HG03378 (cell line): Measurements from ENCODE around the gene OTUD5.

ENCODE experiments used
- ATAC-seq: cut with Tn5 transposase; IDR thresholded peaks from one replicate; pipeline ENCODE4 v1.9.1; 2021; ENCODE audit warnings: mild to moderate bottlenecking, moderate library complexity; ENCODE audit not compliant: unreplicated experiment

The OTUD5 gene

DNA sequence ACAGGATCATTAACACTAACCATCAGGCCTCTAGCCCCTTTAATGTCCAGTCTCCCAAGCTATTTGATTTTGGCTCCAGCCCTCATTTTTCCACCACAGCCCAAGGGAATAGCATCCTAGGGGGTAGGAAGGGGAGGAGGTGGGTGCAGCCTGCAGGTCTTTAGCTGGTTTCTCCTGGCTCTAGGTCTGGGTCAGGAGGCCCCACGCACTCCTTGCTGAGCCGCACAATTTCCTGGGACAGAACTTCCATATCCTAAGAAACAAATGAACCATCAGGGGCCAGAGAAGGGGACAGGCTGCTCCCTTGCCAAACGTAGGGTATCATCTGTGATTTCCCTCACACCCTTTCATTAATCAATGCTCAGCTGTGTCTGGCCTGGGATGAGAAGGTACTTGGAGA is 16.6 kb upstream of the OTUD5 start:
- ATAC-seq: no peak

DNA sequence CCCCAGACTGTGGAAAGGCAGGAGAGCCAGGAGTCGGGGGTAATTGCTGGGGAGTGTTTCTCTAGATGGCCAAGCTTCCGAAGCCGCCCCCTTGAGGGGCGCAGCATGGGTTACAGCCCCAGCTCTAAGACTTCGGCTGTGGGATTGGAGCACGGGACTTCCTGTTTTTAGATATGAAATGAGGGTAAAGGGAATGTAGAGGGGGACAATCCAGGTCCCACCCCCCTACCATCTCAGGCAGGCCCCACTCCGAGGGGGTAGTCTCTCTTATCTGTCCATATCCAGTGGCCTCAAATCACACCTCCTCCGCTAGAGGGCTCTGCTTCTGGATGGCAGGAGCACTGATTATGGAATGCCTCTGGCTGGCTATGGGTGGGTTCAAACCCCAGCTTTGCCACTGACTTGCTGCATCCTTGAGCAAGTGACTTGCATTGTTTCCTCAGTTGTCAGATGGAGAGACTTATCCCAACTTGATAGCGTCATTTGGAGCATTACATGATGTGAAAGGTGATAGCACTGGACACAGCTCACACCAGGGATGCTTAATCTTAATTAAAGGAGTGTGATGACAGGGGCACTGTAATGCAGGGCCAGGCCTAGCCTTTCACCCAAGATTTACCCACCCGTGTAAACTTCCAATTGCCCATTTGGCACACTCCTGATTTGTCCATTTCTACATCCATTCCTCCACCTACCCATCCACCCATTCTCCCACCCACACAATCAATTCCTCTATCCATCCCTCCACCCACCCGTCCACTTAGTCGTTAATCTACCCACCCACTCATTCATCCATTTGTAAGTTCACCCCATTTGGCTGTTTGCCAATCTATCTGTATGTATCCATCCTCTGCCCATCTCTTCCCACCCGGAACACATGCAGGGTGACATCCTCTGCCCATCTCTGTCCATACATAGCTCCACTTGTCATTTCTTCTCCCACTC is 15.1 kb upstream of the OTUD5 start:
- ATAC-seq: no peak

DNA sequence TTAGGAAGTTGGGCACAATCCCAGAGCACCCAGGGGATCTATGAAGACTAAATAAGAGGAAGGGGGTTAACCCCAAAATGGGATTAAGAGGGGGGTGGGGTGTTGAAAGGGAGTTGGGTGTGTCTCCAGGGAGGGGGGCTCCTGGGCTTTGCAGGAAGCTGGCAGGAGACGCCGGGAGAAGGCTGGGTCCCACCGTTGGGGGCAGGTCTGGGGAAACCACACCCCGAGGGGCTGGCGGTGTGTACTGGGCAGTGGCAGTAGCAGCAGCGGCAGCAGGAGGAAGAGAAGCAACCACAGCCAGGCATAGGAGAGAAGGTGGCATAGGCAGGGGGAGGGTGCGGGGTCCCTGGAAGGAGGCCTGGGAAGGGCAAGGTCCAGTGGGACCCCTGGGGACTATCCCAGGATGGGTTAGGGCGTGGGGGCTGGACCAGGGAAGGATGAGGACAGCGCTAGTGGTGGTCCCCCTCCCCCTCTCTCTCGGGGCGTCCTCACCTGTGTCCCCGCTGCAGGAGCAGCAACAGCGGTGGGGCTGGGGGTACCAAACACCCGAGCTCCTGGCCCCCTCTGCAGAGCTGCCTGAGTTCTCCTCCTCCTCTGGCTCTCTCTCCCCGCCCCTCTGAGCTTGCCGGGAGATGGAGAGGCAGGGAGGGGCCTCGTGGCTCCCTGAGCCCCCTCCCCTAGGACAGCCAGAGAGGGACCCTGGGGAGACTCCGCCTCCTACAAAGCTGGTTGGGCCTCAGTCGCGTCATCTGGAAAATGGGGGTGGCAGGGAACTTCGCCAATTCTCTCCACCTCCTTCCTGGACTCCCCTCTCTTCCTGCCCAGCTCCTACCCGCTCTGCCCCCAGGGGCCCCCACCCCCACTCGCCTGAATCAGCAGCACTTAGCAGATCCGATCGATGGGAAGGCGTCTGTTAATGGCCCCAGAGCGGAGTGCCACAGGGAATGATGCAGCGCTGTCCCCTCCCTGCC is 14.1 kb upstream of the OTUD5 start, which contains the start of gene KCND1:
Gene KCND1, minus strand, starts transcription at position 596 of the 971 bp plus-strand sequence. CDS start 1,573 bp downstream, outside the sequence.
- no peak for ATAC-seq

DNA sequence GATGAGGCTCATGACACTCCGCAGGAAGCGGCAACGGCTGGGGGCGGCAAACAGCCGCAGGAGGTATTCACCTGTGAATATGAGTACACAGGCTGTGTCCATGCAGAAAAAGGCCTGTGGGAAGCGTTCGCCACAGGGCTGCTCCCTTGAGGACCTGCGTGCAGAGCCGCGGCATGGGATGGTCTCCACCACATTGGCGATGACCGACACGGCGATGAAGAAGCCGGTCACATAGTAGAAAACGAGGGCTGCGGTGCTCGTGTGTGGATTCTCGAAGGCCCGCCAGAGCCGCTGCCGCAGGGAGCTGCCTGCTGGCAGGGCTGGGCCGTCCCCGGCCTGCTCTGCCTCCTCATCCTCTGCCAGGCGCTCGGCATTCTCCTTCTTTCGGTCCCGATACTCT is 12.1 kb upstream of the OTUD5 start:
- no peak for ATAC-seq

DNA sequence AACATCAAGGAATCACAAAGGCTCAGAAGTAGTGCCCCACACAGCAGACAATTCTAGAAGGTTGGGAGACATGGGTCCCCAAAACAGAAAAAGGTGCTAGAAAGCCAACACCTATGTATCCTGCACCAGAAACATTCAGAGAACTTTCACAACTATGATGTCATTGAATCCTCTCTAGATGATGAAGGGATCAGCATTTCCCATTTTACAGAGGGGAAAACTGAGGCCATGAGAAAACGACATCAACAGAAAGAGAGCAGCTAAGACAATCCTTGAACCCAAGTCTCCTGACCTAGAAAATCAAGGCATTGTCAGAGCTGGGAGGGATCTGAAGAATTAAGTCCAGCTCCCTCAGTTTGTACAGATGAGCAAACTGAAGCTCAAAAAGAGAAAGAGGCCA is 11.0 kb upstream of the OTUD5 start:
- no peak for ATAC-seq

DNA sequence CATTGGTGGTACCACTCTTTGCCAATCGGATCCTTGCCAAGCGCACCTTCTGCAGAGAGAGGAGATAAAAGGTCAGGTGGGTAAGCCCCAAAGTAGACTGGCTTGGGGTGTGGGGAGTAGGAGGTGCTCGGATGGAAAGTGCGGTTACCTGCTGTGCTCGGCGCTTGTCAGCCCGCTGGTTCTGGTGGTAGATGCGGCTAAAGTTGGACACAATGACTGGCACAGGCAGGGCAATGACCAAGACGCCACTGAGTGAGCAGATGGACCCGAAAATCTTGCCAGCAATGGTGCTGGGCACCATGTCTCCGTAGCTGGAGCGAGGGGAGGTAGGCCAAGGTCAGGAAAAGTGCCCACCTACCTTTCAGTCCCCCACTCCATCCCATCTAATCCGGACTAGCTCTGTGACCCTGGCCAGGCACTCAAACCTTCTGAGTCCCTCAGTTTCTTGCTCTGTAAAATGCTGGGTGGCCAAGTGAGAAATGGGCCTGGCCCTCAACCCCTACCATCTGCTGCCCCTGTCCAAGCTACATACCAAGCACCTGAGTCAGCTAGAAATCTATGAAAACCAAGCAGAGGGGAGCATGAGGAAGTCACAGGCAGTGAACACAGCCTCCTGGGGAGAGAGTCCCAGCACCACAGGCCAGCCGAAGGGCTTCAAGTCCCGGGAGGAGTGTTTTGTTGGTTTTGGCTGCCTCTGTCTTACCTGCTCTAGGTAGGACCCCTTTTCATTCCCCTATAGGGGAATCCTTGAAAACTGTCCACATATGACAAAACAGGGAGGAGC is 9.6 kb upstream of the OTUD5 start:
- no peak for ATAC-seq

DNA sequence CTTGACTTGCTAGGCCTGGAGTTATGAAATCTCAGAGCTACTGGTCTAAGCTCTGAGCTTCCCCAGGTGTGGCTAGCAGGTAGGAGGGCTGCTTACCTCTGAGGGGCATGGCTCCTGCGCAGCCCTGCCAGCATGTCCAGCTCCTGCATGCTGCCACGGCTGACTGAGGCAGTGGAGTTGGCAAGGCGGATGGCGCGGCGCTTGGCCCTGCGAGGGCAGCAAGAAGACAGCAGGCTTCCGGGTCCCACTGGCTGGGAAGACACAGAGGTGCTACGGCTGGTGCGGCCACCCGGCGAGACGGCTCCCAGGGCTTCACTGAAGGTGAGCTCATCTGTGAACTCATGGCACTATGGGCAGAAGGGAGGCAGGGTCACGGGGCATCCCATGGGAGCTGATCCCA is 8.6 kb upstream of the OTUD5 start:
- ATAC-seq: no peak

DNA sequence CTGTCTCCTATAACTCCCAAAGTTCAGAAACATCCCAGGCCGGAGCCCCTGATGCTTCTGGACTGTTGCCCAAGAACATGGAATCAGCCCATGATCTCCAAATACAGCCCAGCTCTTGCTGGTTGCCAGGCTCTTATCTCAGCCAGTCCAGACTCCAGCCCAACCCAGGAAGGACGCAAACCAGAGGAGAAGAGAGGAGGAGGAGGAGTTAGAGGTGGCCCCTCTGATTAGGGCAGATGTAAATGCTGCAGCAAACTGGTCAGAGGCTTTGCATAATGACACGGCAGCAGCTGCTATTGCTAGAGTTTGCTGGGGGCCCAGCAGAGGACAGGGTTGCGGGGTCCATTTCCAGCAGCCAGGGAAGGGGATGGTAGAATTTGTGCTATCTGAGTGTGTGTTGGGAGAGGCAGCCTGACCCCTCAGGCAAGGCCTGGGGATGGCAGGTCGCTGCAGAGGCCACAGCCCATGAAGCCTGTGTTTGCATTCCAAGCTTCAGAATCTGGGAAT is 4.2 kb upstream of the OTUD5 start:
- no peak for ATAC-seq

DNA sequence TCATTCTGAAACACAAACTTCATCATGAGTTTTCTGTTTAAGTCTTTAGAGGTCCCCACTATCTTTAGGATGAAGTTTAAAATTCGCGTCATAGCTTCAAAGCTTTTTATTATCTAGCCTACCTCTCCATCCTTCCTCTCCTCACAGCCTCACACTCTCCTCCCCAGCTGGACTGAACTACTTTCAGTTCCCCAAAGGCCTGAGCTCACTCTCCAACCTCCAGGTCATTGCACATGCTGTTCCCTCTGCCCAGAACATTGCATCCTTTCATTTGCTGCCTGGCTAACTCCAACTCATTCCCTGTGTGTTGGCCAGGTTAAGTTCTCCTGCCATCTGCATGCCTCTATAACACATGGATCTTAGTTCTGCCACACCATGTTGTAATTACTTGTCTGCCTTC is 2.9 kb upstream of the OTUD5 start:
- no peak for ATAC-seq

DNA sequence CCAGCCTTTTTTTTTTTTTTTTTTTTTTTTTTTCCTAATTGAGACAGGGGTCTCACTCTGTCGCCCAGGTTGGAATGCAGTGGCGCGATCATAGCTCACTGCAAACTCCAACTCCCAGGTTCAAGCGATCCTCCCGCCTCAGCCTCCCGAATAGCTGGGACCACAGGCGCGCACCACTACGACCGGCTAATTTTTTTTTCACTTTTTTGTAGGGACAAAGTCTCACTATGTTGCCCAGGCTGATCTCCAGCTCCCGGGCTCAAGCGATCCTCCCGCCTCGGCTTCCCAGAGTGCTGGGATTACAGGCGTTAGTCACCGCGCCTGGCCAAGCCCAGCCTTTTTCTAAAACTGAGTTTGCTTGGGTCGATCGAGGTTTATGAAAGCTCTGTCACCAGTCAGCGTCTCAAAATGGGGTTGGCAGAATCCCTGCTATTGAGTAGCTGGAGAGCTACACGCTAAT is 1.3 kb upstream of the OTUD5 start:
- no peak for ATAC-seq

DNA sequence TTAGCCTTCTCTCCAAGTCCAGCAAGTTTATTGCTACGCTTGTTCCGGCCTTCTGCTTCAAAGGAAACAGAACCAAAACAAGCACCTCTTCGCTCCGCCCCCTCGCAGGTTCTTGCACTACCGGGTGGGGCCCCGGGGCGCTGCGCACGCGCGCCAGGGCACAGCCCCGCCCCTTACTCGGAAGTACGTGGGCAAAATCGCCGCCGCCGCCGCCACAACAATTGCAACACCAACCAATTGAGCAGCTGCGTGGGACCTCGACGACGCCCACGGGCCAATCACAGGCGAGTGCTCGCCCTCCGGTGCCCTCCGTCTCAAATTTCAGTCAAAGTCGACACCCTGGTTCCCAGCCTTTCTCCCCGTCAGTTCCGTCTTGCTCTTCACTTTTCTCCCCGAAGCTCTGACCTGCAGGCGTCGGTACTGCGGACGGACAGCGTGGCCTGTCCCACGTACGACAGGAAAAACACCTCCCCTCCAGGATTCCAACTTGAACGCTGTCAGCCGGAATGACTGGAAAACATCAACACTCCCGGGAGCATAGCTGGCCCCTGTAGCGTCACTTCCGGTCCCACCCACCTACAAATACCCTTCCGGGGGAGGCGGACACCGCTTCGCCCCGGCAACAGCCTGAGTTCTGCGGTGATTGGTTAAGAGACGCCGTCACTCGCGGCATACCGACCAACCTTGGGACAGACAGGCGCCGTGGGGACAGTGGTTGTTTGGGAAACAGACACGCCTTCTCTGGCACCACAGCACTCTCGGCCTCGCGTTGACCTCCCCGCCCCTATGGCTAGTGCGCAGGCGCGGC is 624 bp upstream of the OTUD5 start:
- ATAC-seq: peak; percentile 84

DNA sequence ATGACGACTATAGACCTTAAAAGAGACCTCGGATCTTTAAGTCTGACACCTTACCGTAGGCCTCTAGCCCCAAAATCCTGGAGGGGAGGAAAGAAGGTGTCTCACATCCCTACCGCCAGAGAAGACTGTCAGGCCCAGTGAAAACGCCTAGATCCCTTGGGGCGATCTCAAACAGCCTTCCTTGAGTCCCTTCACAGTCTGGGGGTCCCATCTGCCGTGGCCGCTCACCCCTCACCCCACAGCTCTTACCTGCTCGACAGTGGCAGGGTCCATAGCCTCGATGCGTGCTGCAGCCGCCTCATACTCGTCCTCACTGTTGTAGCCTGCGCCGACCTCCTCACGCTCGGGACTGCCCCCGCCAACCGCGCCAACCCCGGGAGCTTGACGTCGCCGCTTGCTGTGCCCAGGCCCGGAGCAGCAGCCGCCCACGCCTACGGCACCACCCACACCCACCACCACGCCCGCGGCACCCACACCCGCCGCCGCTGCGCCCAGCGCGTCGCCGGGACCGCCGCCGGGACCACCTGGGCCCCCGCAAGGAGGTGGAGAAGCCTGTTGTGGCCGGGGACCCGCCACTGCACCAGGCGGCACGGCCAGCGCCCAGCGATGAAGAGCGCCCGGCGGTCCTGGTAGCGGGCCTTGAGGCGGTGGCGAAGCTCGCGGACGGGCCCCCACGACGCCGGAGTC is 536 bp downstream of the OTUD5 start:
- ATAC-seq: no peak

DNA sequence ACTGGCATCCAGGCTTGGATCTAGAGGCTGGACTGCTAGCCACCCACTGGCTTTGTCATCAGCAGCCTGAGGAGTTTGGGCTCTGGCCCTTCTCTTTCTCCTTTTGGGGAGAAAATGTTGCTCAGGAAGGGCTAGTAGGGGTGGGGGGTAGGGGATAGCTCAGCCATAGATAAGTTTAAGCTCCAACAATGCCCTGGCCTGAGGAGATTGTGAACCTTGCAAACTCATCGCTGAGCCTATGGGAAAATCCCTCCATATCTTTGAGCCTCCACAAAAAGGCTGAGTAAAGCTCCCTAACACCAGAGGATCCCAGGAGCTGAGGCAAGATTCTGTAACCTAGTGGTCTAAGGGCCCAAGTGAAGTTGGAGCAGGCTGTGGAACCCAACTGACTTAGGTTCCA is 8.8 kb downstream of the OTUD5 start:
- ATAC-seq: no peak

DNA sequence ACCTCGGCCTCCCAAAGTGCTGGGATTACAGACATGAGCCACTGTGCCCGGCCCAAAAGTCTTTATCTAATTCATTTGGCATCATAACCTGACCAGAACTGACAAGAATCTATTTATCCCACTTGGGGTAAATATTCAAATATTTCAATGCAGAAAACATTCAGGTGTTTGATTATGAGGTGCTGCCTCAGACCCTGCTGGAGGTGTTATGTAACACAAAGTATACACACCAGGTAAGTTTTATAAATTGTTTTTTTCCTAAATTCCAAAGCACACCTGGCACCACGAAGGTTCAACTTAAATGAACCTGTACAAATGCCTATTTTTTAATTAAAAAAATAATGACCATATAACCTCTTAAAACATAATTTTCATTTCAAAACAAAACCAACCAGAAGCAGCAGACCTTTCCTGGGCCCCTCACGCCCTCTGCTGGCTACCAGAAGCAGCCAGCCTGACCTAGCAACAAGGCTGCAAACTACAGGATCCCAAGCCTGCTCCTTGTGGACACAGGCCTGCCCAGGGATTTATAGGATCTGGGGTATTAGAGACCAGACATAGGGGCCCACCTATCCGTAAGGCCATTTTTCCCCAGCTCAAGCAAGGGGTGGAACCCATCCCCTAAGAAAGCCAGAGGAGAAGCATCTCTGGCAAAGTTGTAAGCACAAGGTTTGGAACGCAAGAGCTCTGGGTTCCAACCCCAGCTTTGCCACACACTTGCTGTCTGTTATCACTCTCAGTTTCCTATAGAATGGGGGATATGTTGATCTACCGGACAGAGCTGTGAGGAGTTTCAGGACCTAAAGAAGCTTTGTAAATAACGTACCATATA is 11.7 kb downstream of the OTUD5 start:
- no peak for ATAC-seq

DNA sequence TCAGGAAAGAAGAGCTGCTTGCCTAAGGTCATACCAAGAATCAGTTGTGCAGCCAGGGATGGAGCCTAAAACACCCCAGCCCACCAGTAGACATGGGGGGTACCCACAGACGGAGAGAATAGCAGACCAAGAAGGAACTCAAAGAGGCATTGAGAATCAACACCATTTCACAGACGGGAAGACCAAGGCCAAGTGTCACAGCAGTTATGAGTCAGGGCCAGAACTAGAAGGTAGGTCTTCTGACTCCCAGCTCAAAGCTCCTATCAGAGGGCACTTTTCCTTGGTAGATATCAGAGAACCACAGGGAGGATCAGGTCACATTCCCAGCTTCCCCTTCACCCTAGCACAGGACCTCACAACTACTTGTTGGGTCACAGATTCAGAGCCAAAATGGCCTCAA is 14.5 kb downstream of the OTUD5 start:
- ATAC-seq: no peak

DNA sequence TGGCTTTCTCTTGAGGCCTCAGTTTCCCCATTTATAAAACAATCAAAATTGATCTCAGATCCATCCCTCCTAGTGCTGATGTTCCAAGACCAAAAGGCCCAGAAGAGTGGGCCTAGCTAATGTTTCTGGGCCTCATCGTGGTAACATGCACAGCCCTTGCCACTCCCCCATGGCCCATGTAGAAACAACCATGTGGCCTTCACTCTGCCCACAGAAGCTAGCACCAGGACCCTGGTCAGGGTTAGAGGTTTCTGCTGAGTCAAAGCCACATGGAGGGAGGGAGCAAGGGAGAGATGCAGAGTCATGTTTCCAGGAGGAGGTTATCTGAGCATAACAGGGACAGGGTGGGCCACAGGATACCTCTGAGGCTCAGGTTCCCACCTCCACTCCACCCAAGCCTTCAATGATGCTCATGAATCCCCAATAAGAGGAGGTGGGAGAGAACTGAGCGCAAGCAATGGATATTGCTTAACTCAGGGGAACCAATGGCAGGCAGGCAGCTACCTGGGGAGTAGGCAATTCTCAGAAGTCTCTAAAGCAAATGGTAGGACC is 16.9 kb downstream of the OTUD5 start:
- ATAC-seq: no peak

DNA sequence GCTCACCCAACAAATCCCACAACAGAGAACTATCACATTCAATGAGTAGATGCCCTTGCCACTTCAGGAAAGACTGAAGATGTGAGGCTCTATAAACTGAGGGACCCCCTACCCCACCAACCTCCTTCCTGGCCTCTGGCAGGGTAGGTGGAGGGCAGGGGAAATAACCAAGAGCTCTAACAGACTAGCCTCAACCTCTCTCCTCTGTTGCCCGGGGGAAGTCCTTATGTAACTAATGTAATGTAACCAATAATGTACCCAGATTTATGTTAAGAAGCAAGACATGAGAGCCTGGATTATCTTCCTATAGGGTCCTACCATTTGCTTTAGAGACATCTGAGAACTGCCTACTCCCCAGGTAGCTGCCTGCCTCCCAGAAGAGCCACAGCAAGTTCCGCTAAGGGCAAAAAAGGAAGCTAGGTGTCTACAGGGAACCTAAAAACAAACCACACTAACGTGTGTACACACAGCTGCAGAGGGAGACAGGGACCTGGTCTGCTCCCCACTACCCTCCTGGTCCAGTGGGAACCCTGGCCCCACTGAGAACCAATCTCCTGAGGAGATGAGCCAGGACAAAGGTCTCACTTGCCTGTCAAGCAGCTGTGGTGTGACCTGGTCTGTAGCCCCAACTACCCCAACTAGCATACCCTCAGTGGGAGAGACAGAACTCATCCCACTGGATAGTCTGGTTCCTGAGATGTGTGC is 17.7 kb downstream of the OTUD5 start:
- ATAC-seq: no peak
